Measurements from ENCODE around the gene TMEM169.

DNA sequence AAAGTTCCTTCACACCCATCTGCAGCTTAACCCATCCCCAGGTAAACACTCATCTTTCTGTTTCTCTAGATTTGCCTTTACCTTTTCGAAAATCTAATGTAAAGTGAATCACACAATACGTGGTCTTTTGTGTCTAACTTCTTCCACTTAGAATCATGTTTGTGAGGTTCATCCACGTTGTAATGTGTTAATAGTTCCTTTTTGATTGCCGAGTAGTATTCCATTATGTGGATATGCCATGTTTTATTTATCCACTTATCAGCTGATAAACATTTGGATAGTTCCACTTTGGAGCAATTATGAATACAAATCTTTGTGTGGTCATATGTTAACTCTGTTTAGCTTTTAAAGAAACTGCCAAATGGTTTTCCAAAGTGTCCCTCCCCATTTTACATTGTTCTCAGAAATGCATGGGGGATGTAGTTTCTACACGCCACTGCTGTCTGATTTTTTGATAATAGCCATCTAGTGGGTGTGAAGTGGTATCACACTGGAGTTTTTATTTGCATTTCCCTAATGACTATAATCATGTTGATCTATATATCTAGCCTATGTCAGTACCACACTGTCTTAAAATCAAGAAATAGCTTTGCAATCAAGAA, 22.4 kb upstream of the TMEM169 start:
- TF ChIP-seq JUNB (IDR thresholded peaks at IDR 0.05) (no peak), POLR2A (IDR thresholded peaks at IDR 0.05; ENCODE audit: low read length) (no peak), ZNF302 (CRISPR knock-in tag; IDR thresholded peaks at IDR 0.05) (no peak), FOSL2 (IDR thresholded peaks at IDR 0.05) (no peak), FOSL2 (CRISPR knock-in tag; IDR thresholded peaks at IDR 0.05) (no peak)
